Measurements from ENCODE around the gene NLGN1. TPM values are rescaled to one million over a fixed set of nuclear protein-coding genes. Genes with fewer than 3 reads are reported as not detected.
A peak's percentile ranks its signal among the peaks of the same experiment; 100 is the strongest.
"Not testable (repeated sequence)": the region's sequence is repeated elsewhere in the genome, so short reads cannot be mapped to it uniquely, and the experiment has no call there.

The NLGN1 gene
- total RNA-seq, 1 experiment from 2014 or later, result 5.2 TPM

DNA sequence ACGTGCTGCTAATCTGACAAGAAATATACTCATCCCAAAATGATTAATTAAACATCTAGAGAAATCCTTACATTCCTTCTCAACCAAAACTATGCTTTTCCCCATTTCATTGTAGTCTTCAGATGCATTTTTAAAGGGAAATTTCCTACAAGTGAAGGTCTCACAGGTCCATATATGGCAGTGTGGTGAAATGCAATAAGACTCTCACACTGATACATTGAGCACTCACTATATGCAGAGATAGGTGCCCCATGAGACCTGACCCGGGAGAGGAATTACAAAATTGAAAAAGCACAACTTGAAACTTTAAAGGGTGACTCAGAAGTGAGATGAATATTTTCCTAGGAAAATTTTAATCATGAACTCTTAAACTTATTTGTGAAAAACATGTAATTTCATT, 832.4 kb downstream of the NLGN1 start:
- H3K79me1 ChIP-seq (ENCODE audit: insufficient read depth, low read depth, low read length, poor library complexity, severe bottlenecking), result no peaks in the 10 kb centered on the region
- Mint-ChIP-seq H3K4me1 (peaks cover 48 to 52% of the 10 kb centered on the region in 2 experiments), H3K36me3 (ENCODE audit: insufficient read depth in 1 of 3, low read depth in 3 of 3) (peaks cover 7 to 16% (median 8%) of the 10 kb centered on the region in 3 experiments), H3K4me3 (no peak overlapping the region), H3K27ac (peak overlapping the region; percentile 73 to 97 (median 85); a peak in 6 of 7 replicates), H3K9me3 (peaks cover 0 to 11% of the 10 kb centered on the region in 2 experiments; a peak in 4 of 5 replicates), H3K27me3 (ENCODE audit: low read depth) (no peaks in the 10 kb centered on the region)
- H2BK120ac ChIP-seq (ENCODE audit: low read depth, low read length, poor library complexity, severe bottlenecking), result no peak overlapping the region
- no peaks in the 10 kb centered on the region for H3K23me2 ChIP-seq (ENCODE audit: insufficient read length, low read depth, low read length, poor library complexity, severe bottlenecking)
- H3K23ac ChIP-seq (ENCODE audit: insufficient read length, low read depth, low read length), result no peak overlapping the region
- no peaks in the 10 kb centered on the region for H3K27me3 ChIP-seq (ENCODE audit: insufficient read depth, low read length)
- no peak overlapping the region for H3K4ac ChIP-seq (ENCODE audit: low read depth, low read length)
- no peak overlapping the region for H2BK12ac ChIP-seq (ENCODE audit: insufficient read length, low read depth, low read length)
- H3K9me3 ChIP-seq (ENCODE audit: control insufficient read depth, low read depth, low read length), result no peaks in the 10 kb centered on the region
- TF ChIP-seq, protein P1, sequence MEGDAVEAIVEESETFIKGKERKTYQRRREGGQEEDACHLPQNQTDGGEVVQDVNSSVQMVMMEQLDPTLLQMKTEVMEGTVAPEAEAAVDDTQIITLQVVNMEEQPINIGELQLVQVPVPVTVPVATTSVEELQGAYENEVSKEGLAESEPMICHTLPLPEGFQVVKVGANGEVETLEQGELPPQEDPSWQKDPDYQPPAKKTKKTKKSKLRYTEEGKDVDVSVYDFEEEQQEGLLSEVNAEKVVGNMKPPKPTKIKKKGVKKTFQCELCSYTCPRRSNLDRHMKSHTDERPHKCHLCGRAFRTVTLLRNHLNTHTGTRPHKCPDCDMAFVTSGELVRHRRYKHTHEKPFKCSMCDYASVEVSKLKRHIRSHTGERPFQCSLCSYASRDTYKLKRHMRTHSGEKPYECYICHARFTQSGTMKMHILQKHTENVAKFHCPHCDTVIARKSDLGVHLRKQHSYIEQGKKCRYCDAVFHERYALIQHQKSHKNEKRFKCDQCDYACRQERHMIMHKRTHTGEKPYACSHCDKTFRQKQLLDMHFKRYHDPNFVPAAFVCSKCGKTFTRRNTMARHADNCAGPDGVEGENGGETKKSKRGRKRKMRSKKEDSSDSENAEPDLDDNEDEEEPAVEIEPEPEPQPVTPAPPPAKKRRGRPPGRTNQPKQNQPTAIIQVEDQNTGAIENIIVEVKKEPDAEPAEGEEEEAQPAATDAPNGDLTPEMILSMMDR (conservative IDR thresholded peaks at IDR 0.05), result no peak
- H2AFZ ChIP-seq (ENCODE audit: low read length), result no peak overlapping the region
- H3K27ac ChIP-seq (ENCODE audit: insufficient read length, low read depth, low read length), result no peak overlapping the region
- no peak overlapping the region for H3K9ac ChIP-seq (ENCODE audit: extremely low read depth, insufficient read length, low read length)
- H4K8ac ChIP-seq (replicated peaks; ENCODE audit: insufficient read length, low read depth, low read length), result no peak overlapping the region
- no peak overlapping the region for H3K18ac ChIP-seq (ENCODE audit: insufficient read length, low read depth, low read length)
- no peak overlapping the region for H2AK5ac ChIP-seq (ENCODE audit: insufficient read length, low read length)
- no peaks in the 10 kb centered on the region; the same call in 1 of the 2 replicates for H3K79me2 ChIP-seq (ENCODE audit: insufficient read depth, low read length)
- no peak overlapping the region for H2BK20ac ChIP-seq (ENCODE audit: low read depth, low read length, poor library complexity, severe bottlenecking)
- H3K4me1 ChIP-seq (ENCODE audit: insufficient read depth, low read length), result peaks cover 12% of the 10 kb centered on the region
- H3K56ac ChIP-seq (ENCODE audit: insufficient read length, low read depth, low read length), result no peak overlapping the region
- no peak for DNase-seq
- H2BK15ac ChIP-seq (ENCODE audit: low read depth, low read length), result no peak overlapping the region
- WGBS (ENCODE audit: extremely low coverage, insufficient read length, low lambda C conversion rate), result no CpG with 5 or more reads among the region's 2 CpGs
- no peak overlapping the region for H3T11ph ChIP-seq (ENCODE audit: low read length)
- H2BK5ac ChIP-seq (ENCODE audit: insufficient read length, low read length), result no peak overlapping the region
- no peak overlapping the region for H4K5ac ChIP-seq (ENCODE audit: insufficient read length, low read depth, low read length)
- no peak overlapping the region for H3K14ac ChIP-seq (ENCODE audit: insufficient read depth, low read length)
- no peak overlapping the region for H3K4me2 ChIP-seq (ENCODE audit: insufficient read depth, insufficient read length, low read length)
- H4K91ac ChIP-seq (ENCODE audit: insufficient read length, low read depth, low read length), result no peak overlapping the region
- H4K20me1 ChIP-seq (ENCODE audit: control insufficient read depth, insufficient read depth, insufficient read length), result no peaks in the 10 kb centered on the region

DNA sequence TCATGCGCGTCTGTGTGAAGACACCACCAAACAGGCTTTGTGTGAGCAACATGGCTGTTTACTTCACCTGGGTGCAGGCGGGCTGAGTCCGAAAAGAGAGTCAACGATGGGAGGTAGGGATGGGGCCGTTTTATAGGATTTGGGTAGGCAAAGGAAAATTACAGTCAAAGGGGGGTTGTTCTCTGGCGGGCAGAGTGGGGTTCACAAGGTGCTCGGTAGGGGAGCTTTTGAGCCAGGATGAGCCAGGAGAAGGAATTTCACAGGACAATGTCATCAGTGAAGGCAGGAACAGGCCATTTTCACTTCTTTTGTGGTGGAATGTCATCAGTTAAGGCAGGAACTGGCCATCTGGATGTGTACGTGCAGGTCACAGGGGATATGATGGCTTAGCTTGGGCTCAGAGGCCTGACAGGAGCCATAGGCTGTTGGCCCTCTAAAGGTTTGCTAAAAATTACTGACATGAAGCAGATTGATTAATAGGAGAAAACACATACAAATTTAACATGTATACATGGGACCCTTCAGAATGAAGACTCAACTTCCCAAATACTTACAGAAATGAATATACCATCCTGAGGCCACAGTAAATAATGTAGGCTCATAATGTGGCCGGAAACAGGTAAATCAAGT, 834.6 kb downstream of the NLGN1 start:
- H2AK5ac ChIP-seq (ENCODE audit: insufficient read length, low read length); H2BK20ac ChIP-seq (ENCODE audit: low read depth, low read length, poor library complexity, severe bottlenecking); H2AFZ ChIP-seq (ENCODE audit: low read length); H3T11ph ChIP-seq (ENCODE audit: low read length); H3K79me1 ChIP-seq (ENCODE audit: insufficient read depth, low read depth, low read length, poor library complexity, severe bottlenecking); H3K27me3 ChIP-seq (ENCODE audit: insufficient read depth, low read length); H3K9me3 ChIP-seq (ENCODE audit: control insufficient read depth, low read depth, low read length); H3K27me3 Mint-ChIP-seq (ENCODE audit: low read depth); H2BK15ac ChIP-seq (ENCODE audit: low read depth, low read length); H4K91ac ChIP-seq (ENCODE audit: insufficient read length, low read depth, low read length); H2BK12ac ChIP-seq (ENCODE audit: insufficient read length, low read depth, low read length); H3K23ac ChIP-seq (ENCODE audit: insufficient read length, low read depth, low read length); H4K20me1 ChIP-seq (ENCODE audit: control insufficient read depth, insufficient read depth, insufficient read length); H3K79me2 ChIP-seq (ENCODE audit: insufficient read depth, low read length); H3K23me2 ChIP-seq (ENCODE audit: insufficient read length, low read depth, low read length, poor library complexity, severe bottlenecking); H4K8ac ChIP-seq (replicated peaks; ENCODE audit: insufficient read length, low read depth, low read length): not testable (repeated sequence)
- H3K27ac ChIP-seq (ENCODE audit: insufficient read length, low read depth, low read length), result peak overlapping the region; percentile 100
- Mint-ChIP-seq H3K27ac (peak overlapping the region; percentile 99 to 100 (median 99)), H3K4me3 (peak overlapping the region in 1 of 2 experiments; percentile 30; a peak in 1 of 5 replicates), H3K36me3 (ENCODE audit: insufficient read depth in 1 of 3, low read depth in 3 of 3) (peaks cover 10 to 33% (median 15%) of the 10 kb centered on the region in 3 experiments), H3K4me1 (peaks cover 48 to 56% of the 10 kb centered on the region in 2 experiments), H3K9me3 (peaks cover 2 to 17% of the 10 kb centered on the region in 2 experiments; a peak in 4 of 5 replicates)
- peak overlapping the region; percentile 45; the same call in 1 of the 2 replicates for H3K14ac ChIP-seq (ENCODE audit: insufficient read depth, low read length)
- H3K4ac ChIP-seq (ENCODE audit: low read depth, low read length), result peak overlapping the region; percentile 86; the same call in 1 of the 2 replicates
- no CpG with 5 or more reads among the region's 10 CpGs for WGBS (ENCODE audit: extremely low coverage, insufficient read length, low lambda C conversion rate)
- peak overlapping the region; percentile 84 for H4K5ac ChIP-seq (ENCODE audit: insufficient read length, low read depth, low read length)
- peak overlapping the region; percentile 78 for H3K56ac ChIP-seq (ENCODE audit: insufficient read length, low read depth, low read length)
- peak overlapping the region; percentile 61 for H3K9ac ChIP-seq (ENCODE audit: extremely low read depth, insufficient read length, low read length)
- H2BK5ac ChIP-seq (ENCODE audit: insufficient read length, low read length), result peak overlapping the region; percentile 96
- DNase-seq, result peak; percentile 68
- H3K4me1 ChIP-seq (ENCODE audit: insufficient read depth, low read length), result peaks cover 12% of the 10 kb centered on the region
- H3K4me2 ChIP-seq (ENCODE audit: insufficient read depth, insufficient read length, low read length), result peak overlapping the region; percentile 33
- peak overlapping the region; percentile 69 for H2BK120ac ChIP-seq (ENCODE audit: low read depth, low read length, poor library complexity, severe bottlenecking)
- peak overlapping the region; percentile 90 for H3K18ac ChIP-seq (ENCODE audit: insufficient read length, low read depth, low read length)

Data from H9 (cell line).